T-helper 2 cell (primary cell): ENCODE measurements around the gene MYH7B.

Experiments used
- DNase-seq, 5 experiments: peaks; one replicate each; pipeline versions ENCODE4 v3.0.0 to v3.0.0-alpha.2; 2012 to 2022

The MYH7B gene

DNA sequence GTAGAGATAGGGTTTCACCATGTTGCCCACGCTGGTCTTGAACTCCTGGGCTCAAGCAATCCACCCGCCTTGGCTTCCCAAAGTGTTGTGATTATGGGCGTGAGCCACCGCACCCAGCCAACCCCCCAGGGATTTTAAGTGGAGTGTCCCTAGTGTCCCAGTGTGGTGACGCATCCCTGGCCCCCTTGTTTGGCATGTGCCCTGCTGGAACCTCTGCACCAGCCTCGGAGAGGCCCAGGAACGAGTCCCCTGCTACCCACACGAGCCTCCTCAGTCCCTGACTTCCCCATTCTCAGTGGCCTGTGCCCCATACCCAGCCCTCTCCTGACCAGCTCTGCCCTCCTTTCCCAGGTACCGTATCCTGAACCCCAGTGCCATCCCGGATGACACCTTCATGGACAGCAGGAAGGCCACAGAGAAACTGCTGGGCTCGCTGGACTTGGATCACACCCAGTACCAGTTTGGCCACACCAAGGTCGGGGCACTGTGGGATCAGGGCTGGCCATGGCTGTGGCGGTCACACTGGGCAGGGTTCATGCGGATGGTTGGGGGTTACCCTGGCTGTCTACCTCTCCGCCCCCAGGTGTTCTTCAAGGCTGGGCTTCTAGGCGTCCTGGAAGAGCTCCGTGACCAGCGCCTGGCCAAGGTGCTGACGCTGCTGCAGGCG, 37.2 kb downstream of the MYH7B start:
- no peak for DNase-seq

DNA sequence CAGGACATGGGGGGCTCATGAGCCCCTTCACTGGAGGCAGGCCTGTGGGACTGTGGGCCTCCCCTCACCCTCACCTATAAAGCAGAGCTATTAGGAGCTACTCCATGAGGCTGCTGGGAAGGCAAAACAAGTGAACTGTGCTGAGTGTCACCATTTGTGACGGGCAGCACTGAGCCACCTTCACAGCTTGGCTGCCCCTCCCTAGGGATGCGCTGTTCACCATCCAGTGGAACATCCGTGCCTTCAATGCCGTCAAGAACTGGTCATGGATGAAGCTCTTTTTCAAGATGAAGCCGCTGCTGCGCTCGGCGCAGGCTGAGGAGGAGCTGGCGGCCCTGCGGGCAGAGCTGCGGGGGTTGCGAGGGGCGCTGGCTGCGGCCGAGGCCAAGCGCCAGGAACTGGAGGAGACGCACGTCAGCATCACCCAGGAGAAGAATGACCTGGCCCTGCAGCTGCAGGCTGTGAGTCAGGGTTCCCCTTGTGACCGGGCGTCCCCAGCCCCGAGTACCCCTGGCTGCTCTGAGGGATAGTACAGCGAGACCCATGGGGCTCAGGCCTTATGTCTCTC, 38.4 kb downstream of the MYH7B start:
- no peak for DNase-seq

DNA sequence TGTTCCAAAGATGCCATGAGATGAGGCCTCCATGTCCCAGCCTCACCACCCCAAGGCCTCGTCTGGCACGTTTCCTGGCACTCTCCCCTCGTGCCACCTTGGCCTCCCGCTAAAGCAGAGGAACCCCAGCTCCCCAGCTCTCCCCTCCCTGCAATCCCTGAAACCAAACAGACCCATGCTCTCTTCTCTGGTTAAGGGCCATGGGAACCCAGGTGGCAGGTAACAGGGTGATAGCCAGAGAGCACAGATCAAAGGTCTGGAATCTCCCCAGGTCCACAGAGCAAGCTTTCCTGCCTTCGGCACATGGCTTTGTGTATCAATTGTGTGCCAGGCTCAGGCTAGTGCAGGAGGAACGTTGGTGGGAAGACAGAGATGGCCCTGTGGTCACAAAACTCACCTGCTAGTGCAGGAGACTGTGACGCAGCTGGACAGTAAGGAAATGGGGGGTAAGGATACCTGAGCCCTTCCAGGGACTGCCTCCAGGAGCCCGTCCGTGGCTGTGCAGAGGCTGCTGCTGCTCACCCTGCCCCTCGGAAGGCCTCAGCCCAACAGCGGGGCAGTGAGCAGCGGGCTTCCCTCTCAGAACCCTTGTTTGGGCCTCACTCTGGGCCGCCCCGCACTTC, 39.0 kb downstream of the MYH7B start:
- DNase-seq = no peak

DNA sequence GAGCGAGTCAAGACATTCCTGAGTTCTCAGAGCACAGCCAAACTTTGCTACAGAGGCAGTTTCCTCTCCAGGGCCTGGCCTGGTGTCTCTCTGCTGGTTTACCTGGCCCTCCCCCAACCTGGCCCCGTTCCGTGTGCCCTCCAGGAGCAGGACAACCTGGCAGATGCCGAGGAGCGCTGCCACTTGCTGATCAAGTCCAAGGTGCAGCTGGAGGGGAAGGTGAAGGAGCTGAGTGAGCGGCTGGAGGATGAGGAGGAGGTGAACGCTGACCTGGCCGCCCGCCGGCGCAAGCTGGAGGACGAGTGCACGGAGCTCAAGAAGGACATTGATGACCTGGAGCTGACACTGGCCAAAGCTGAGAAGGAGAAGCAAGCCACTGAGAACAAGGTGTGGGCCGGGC, 39.5 kb downstream of the MYH7B start:
- no peak for DNase-seq

DNA sequence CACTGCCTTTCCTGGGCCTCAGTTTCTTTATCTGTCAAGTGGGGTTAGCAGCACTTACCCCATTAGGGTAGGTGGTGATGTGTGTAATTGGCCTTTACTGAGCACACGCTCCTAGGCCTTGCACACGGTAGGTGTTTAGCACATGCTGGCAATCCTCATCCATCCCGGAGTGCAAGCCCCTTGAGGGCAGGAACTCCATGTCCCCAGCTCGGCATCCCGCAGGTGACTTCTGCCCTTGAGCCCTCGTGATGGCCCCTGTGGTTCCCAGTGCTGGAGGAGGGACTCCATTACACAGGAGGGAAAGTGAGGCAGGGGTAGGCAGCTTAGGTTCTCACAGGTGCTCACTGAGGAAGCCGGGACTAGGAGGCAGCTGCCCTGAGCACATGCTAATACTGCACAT, 40.0 kb downstream of the MYH7B start:
- no peak for DNase-seq

DNA sequence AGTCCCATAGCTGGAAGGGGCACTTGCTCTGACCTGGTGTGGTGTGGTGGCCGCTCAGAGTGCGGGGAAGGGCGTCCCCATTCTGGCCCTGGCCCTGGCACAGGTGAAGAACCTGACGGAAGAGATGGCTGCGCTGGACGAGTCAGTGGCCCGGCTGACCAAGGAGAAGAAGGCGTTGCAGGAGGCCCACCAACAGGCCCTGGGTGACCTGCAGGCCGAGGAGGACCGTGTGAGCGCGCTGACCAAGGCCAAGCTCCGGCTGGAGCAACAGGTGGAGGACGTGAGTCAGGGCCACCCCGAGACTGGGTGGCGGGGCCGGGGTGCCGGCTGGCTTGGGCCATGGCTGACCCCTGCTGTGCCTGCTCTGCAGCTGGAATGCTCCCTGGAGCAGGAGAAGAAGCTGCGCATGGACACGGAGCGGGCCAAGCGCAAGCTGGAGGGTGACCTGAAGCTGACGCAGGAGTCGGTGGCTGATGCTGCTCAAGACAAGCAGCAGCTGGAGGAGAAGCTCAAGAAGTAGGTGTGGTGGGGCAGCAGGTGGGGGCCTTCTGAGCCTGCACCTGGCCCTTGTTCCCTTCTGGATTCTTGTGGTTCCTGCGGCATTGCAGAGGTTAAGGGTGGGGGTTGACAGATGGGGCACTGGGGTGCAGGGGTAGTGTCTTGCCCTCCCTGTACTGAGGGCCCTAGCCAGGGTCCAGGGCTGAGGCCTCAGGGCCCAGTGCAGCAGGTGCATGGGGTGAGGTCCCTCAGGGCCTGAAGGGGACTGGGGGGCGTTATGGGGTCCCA, 40.8 kb downstream of the MYH7B start:
- no peak for DNase-seq

DNA sequence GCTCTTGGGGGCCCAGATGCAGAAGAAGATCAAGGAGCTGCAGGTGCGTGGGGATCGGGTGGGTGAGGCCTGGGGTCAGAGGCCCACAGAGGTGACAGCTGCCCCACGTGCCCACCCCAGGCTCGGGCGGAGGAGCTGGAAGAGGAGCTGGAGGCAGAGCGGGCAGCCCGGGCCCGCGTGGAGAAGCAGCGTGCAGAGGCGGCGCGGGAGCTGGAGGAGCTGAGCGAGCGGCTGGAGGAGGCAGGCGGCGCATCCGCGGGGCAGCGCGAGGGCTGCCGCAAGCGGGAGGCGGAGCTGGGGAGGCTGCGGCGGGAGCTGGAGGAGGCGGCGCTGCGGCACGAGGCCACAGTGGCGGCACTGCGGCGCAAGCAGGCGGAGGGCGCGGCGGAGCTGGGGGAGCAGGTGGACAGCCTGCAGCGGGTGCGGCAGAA, 41.5 kb downstream of the MYH7B start:
- peak in 1 of 5 experiments; percentile 55 for DNase-seq

DNA sequence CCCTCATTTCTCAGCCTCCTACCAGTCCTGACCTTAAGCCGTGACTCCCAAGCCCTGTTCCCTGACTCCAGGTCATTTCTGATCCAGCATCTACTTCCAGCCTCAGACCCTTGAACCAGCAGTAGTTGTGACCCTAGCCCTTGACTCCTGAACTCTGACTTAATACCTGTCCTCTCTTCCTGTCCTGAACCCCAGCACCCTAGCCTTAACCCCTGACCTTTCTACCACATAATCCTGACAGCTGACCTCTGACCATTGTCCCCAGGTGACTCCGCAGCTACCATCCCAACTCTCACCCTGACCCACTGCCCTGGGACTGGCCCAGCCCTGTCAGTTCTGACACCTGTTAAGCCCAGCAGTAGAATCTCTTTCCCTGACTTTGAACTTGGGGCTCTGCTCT, 42.1 kb downstream of the MYH7B start:
- DNase-seq = no peak

DNA sequence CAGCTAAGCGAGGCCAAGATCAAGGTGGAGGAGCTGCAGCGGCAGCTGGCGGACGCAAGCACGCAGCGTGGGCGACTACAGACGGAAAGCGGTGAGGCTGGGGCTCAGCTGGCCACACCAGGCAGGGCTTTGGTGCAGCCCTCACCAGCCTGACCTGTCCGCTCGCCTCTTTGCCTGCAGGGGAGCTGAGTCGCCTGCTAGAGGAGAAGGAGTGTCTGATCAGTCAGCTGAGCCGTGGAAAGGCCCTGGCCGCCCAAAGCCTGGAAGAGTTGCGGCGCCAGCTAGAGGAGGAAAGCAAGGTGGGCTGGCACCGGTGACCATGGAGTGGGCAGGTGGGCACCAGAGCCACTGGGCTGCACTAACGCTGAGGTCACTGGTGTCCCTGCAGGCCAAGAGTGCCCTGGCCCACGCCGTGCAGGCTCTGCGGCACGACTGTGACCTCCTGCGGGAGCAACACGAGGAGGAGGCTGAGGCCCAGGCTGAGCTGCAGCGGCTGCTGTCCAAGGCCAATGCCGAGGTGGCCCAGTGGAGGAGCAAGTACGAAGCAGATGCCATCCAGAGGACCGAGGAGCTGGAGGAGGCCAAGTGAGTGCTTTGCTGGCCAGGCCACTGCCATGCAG, 42.8 kb downstream of the MYH7B start:
- DNase-seq = no peak

DNA sequence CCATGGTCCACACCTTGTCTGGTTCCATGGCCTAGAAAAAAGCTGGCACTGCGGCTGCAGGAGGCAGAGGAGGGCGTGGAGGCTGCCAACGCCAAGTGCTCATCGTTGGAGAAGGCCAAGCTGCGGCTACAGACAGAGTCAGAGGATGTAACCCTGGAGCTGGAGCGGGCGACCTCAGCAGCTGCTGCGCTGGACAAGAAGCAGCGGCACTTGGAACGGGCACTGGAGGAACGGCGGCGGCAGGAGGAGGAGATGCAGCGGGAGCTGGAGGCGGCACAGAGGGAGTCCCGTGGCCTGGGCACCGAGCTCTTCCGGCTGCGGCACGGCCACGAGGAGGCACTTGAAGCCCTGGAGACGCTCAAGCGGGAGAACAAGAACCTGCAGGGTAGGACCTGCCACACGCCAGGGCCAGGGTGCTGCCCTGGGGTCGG, 43.4 kb downstream of the MYH7B start:
- no peak for DNase-seq

DNA sequence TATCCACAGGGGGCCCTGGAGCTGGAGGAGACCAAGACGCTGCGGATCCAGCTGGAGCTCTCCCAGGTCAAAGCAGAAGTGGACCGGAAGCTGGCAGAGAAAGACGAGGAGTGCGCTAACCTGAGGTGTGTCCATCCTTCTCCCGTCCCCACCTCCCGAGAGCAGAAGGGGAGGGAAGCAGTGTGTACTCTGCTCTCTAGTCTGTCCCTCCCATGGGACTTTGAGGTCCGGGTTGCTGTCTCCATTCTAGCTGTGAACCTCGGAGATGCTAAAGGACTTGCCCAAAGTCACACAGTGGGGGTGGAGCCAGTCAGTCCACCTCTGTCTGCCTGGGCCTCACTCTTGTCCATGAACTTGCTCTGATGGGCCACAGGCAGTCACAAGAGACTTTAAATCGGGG, 44.1 kb downstream of the MYH7B start:
- no peak for DNase-seq

DNA sequence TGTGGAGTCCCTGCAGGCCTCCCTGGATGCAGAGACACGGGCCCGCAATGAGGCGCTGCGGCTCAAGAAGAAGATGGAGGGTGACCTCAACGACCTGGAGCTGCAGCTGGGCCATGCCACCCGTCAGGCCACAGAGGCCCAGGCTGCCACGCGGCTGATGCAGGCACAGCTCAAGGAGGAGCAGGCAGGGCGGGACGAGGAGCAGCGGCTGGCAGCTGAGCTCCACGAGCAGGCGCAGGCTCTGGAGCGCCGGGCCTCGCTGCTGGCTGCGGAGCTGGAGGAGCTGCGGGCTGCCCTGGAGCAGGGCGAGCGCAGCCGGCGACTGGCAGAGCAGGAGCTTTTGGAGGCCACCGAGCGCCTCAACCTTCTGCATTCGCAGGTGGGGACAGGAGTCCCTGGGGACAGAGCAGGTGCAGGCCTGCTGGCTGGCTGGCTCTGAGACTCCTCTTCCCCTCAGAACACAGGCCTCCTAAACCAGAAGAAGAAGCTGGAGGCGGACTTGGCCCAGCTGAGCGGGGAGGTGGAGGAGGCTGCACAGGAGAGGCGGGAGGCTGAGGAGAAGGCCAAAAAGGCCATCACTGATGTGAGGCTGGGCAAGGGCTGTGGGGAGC, 44.7 kb downstream of the MYH7B start:
- DNase-seq = no peak

DNA sequence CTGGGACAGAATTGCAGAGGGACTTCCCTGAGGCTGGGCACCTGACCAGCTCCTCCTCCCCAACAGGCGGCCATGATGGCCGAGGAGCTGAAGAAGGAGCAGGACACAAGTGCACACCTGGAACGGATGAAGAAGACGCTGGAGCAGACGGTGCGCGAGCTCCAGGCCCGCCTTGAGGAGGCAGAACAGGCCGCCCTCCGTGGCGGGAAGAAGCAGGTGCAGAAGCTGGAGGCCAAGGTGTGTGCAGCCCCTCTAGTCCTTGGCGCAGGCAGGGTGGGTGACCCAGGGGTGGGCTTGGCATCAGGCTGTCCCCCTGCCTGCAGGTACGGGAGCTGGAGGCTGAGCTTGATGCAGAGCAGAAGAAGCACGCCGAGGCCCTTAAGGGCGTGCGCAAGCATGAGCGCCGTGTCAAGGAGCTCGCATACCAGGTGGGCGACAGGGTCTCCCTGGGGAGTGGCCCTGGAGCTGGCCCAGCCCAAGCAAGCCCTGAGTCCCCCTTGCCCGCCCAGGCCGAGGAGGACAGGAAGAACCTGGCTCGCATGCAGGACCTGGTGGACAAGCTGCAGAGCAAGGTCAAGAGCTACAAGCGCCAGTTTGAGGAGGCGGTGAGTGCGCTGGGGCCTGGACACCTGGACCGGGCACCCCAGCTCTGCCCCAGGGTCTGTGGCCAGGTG, 45.4 kb downstream of the MYH7B start:
- no peak for DNase-seq

DNA sequence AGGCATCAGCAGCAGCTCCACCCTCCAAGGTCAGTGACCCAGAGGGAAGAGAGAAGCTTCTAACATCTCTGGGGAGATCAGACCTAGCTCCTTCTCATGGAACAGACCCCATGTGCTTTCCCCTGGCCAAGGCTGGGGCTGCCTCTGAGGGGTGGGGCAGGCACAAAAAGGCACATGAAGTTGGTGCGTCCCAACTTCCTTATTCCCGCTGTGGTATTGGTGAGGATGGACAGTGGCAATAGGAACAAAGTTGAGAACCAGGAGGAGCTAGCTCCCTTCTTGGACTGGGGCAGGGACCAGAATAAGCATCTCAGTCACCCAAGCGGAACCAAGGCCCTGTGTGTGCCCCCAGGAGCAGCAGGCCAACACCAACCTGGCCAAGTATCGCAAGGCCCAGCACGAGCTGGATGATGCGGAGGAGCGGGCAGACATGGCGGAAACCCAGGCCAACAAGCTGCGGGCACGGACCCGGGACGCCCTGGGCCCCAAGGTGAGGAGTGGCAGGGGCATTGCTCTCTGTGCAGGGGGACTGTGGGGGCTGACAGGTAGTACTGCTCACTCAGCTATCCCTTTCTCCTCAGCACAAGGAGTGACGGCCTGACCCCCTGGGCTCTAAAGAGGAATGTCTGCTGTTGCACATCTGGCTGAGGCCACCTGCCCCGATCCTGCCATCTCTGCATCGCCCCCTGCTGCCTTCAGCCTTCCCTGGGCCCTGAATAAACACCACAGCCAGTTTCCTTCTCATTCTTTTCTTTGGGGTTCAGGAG, 46.1 kb downstream of the MYH7B start:
- DNase-seq = no peak

DNA sequence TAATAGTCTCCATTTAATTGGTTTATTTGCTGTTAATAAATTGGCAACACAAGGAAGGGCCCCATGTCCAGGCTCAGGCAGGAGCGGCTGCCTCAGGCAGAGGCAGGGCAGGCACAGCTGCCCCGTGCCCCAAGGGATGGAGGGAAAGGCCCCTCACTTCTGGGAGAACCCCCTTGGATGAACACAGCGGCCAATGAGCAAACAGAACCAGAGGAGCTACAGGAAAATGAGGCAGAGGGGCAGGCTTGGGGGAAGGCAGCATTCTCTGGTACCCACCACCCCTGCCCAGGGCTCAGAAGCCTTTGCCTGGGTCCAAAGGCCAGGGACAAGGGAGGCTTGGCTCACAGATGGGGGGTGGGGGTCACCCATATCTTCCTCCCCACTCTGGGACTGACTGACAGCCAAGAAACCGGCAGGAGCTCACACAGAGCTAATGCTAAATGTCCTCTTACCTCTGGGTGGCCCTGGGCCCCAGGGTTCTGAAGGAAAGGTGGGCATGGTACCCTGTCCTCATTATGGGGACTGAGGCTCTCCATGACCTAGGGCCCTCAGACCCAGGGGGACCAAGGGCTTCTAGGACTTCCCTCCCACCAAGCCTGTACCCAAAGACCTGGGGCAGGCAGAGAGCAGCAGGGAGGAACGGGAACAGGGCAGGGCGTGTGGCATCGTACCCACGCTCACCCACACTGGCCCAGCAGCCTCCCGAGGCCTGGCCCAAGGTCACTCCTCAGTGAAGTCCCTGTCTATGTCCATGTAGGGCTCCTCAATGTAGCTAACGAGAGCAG, 47.0 kb downstream of the MYH7B start:
- DNase-seq = no peak

DNA sequence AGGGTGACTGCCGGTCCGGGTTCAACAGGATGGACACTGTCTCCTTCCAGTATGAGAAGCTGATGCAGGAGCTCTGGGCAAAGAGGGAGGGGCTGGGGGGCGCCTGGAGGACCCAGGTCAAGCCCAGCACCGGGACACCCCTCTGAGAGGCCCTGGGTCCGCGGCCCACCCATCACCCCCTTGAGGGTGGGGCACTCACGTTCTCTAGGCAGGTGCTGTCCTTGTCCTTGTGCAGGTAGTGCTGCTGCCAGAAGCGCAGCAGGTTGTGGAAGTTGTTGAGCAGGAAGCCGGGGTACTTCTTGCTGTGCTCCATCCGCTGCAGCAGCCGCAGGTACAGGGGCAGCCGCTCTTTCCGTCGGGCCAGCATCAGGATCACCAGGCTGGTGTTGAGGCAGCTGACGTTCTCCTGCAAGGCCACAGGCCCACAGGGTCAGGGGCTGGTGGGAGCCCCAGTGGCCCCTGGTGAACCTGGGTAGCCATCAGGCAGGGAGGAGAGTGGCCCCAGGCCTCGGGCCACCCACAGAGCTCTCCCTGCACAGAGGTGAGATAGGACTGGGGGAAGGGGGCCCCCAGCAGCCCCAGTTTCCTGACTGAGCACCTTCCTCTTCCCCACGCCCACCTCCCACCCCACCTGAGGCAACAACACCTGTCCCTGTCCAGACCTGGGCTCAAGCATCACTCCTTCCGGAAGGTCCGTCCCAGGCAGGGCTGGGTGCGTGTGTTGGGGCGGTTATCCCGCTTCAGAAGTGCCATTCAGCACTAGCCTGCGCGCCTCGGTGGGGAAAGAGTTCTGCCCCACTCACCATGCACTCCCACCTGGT, 47.8 kb downstream of the MYH7B start:
- DNase-seq = no peak

DNA sequence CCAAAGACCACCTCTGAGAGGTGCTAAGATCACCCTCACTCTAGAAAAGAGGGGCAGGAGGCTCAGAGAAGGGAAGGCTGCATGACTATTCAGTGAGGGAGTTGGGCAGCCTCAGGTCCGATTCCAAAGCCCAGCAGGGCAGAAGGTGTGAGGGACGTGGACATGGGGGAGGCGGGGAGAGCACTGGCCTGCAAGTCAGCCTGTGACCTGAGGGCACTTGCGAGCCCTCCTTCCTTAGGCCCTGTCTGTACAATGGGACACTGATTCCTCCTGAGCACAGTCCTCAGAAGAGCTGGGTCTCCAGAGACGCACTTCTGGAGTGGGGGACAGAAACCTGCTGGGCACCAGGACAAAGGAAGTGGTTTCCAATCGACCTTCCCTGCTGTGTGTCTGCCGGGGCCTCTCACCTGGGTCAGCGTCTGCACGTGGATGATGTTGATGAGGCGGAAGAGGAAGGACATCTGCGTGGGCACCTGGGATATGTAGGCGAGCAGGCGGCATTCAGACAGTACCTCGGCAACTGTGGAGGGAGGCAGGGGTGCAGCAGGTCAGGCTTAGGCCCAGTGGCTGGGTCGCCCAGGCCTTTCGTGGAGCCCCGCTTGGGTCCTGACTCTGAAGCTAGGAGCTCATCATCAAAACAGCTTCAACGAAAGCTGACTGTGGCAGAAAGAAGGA, 48.5 kb downstream of the MYH7B start:
- no peak for DNase-seq

DNA sequence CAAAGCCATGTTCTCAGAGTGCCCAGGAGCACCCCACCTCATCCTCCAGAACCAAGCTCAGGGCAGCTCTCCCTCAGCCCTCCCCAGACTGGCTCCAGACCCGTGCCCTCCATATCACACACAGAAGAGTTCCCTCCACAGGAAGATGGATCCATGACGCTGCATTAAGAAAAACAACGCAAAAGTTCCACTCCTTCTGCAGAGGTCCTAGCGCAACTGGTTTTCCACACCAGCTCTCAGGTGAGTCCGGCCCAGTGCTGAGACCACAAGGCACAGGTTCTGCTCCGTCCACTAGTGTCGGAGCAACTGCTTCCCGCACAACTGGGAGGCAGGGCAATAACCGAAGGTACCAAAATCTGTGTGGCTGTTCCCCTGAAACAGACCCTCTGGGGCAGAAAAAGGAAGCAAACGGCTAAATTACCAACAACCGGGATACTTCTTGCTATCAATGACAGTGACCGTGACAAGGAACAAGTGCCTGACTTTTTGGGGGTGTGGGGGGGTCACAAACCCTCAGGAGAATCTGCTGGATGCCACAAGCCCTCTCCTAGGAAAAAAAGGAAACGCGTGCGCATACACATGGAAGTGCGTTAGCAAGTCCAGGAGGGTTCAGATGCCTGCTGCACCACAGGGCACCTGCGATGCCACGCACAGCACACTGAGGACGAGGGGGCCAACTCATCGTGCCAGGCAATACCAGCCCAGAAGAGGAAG, 49.2 kb downstream of the MYH7B start:
- no peak for DNase-seq
